GM12872 (cell line): Measurements from ENCODE around the gene PEAK1.

Source experiments
- TF ChIP-seq, protein P1 (sequence below): IDR thresholded peaks from 3 replicates; pipeline ENCODE4 v1.5.1; 2011; ENCODE audit warnings: low read depth, mild to moderate bottlenecking, low read length, moderate library complexity; ENCODE audit not compliant: insufficient read depth

Gene PEAK1

DNA sequence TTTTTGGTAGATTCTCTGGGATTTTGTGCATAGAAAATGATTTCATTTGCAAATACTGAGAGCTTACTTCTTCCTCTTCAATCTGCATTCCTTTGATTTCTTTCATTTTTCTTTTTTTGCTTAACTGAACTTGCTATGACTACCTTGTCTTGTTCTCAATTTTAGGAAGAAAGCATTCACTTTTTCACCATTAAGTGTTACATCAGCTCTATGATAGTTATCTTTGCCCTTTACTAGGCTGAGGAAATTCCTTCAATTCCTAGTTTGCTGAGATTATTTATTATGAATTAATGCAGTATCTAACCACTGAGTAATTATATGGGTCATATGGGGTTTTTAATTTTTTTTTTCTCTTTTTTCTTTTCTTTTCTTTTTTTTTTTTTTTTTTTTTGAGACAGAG is 172.8 kb downstream of the PEAK1 start:
- TF ChIP-seq, protein P1, sequence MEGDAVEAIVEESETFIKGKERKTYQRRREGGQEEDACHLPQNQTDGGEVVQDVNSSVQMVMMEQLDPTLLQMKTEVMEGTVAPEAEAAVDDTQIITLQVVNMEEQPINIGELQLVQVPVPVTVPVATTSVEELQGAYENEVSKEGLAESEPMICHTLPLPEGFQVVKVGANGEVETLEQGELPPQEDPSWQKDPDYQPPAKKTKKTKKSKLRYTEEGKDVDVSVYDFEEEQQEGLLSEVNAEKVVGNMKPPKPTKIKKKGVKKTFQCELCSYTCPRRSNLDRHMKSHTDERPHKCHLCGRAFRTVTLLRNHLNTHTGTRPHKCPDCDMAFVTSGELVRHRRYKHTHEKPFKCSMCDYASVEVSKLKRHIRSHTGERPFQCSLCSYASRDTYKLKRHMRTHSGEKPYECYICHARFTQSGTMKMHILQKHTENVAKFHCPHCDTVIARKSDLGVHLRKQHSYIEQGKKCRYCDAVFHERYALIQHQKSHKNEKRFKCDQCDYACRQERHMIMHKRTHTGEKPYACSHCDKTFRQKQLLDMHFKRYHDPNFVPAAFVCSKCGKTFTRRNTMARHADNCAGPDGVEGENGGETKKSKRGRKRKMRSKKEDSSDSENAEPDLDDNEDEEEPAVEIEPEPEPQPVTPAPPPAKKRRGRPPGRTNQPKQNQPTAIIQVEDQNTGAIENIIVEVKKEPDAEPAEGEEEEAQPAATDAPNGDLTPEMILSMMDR, result no peak

- TF ChIP-seq, protein P1, result no peak
Observed at GRCh38 chr15:77243716-77244401, 176.0 kb downstream of the PEAK1 start.

GRCh38 chr15:77243135-77243534 is 176.8 kb downstream of the PEAK1 start:
- TF ChIP-seq, protein P1, result no peak

- TF ChIP-seq, protein P1, result no peak
Observed at GRCh38 chr15:77239882-77240608, 179.9 kb downstream of the PEAK1 start.

GRCh38 chr15:77235566-77235965 is 184.3 kb downstream of the PEAK1 start:
- TF ChIP-seq, protein P1, result no peak

DNA sequence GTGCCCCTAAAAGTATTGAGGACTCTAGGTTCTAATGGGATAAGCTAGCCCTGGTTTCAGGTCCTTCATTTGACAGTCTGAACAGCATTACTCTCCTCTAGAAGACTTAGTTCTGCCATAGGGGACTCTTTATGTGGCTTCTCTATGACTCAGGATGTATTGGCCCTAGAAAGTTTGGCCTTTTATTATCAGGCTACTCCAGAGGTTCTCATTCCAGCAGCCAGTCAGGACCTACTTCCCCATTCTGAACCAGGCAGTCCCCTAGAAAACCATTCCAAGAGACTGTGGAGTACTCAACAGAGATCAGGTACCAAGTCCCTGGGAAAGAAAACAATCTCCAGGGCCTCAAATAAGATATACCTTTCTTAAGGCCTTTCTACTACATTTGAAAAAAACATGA is 191.1 kb downstream of the PEAK1 start:
- TF ChIP-seq, protein P1, result no peak

GRCh38 chr15:77226652-77227051 is 193.3 kb downstream of the PEAK1 start:
- TF ChIP-seq, protein P1, result no peak
